ENCODE data around the gene VWA3B.
"Not testable (repeated sequence)": the region's sequence is repeated elsewhere in the genome, so short reads cannot be mapped to it uniquely, and the experiment has no call there.

The VWA3B gene

GRCh38 chr2:98067160-98067559 lies 19.8 kb upstream of the VWA3B start:
- DNase-seq (ENCODE audit: insufficient read length, low spot score) (no peak), FAIRE-seq (no peak)
- no peak for TF ChIP-seq POLR2A (IDR thresholded peaks at IDR 0.05; ENCODE audit: low read depth, low read length)

- no peak for TF ChIP-seq POLR2A (IDR thresholded peaks at IDR 0.05; ENCODE audit: low read depth, low read length)
- DNase-seq (ENCODE audit: insufficient read length, low spot score) (no peak), FAIRE-seq (no peak)
Observed at GRCh38 chr2:98070081-98070480, 16.9 kb upstream of the VWA3B start.

DNA sequence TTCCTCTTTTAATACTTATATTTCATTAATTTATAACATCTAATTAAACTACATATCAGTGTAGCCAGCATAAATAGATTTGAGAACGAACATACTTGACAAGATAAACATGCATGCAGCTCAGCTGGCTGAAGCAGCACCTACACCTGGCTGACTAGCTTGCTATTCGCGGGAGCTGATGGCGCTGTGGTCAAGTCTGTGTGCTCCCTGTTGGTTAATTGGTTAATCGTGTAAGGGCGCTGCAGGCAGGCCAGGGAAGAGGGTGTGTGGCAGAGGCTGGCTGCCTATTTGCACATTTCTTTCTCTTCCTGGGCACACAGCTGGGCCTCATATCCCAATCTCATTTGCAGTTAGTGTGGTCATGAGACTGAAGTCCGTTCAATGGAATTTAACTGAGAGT lies 14.5 kb upstream of the VWA3B start:
- no peak for TF ChIP-seq POLR2A (IDR thresholded peaks at IDR 0.05; ENCODE audit: low read depth, low read length)
- no peak for FAIRE-seq
- DNase-seq (ENCODE audit: insufficient read length, low spot score): no peak

DNA sequence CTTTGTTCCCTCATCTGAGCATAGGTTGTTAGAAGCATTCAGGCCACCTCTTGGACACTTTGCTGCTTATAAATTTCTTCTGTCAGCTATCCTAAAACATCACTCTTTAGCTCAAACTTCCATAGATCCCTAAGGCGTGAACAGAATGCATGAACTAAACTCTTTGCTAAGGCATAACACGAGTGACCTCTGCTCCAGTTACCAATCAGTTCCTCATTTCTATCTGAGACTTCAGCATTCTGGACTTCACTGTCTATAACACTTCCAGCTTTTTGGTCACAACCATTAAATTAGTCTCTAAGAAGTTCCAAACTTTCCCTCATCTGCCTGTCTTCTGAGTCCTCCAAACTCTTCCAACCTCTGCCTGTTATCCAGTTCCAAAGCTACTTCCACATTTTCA lies 8.3 kb upstream of the VWA3B start:
- DNase-seq (ENCODE audit: insufficient read length, low spot score): no peak
- no peak for FAIRE-seq
- no peak for TF ChIP-seq POLR2A (IDR thresholded peaks at IDR 0.05; ENCODE audit: low read depth, low read length)

GRCh38 chr2:98084151-98084868 lies 2.7 kb upstream of the VWA3B start:
- no peak for TF ChIP-seq POLR2A (IDR thresholded peaks at IDR 0.05; ENCODE audit: low read depth, low read length)
- FAIRE-seq (no peak), DNase-seq (ENCODE audit: insufficient read length, low spot score) (no peak)

DNA sequence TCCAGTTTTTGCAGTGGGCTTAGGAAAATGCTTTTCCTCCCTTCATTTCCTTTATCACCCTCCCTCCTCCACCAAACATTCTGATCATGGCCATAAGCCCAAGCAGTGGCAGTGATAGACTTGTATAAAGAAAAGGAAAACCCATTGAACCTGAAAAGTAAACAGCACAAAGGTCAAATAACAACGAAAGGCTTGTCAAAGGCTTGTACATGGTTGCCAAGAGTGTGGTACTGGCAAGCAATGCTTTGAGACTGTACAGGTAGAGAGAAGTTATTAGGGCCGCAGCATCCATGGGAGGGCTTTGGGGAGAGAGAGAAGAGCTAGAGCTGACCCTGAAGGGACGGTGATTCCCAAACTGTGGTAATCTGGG lies 2.1 kb upstream of the VWA3B start:
- no peak for DNase-seq (ENCODE audit: insufficient read length, low spot score)
- FAIRE-seq: no peak
- no peak for TF ChIP-seq POLR2A (IDR thresholded peaks at IDR 0.05; ENCODE audit: low read depth, low read length)

GRCh38 chr2:98085649-98086048 lies 1.3 kb upstream of the VWA3B start:
- no peak for DNase-seq (ENCODE audit: insufficient read length, low spot score)
- no peak for FAIRE-seq
- TF ChIP-seq POLR2A (IDR thresholded peaks at IDR 0.05; ENCODE audit: low read depth, low read length): no peak

- FAIRE-seq: no peak
- DNase-seq (ENCODE audit: insufficient read length, low spot score): no peak
- TF ChIP-seq POLR2A (IDR thresholded peaks at IDR 0.05; ENCODE audit: low read depth, low read length): no peak
Observed at GRCh38 chr2:98087447-98088020, 567 bp downstream of the VWA3B start.

DNA sequence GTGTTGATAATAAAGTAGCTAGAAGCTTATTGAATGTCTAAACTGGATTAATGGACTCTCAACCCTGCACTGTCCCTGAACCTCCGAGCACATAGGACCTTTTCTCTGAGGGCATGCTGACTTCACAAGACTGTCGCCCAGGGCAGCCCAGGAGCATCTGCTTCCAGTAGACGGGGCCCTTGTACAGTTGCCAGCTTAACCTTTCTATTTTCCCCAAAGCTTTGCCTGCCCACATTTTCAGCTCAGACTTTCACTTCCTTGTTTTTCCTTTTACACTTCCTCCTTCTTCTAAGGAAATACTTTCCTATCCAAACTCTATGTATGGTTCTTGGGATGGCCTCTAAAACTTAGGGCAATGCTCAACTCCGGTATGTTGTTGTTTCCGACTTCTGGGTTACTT lies 1.3 kb downstream of the VWA3B start:
- no peak for TF ChIP-seq POLR2A (IDR thresholded peaks at IDR 0.05; ENCODE audit: low read depth, low read length)
- no peak for FAIRE-seq
- no peak for DNase-seq (ENCODE audit: insufficient read length, low spot score)

- no peak for TF ChIP-seq POLR2A (IDR thresholded peaks at IDR 0.05; ENCODE audit: low read depth, low read length)
- FAIRE-seq: no peak
- DNase-seq (ENCODE audit: insufficient read length, low spot score): no peak
Observed at GRCh38 chr2:98089941-98090340, 3.0 kb downstream of the VWA3B start.

GRCh38 chr2:98090951-98091350 lies 4.0 kb downstream of the VWA3B start:
- DNase-seq (ENCODE audit: insufficient read length, low spot score) (no peak), FAIRE-seq (no peak)
- no peak for TF ChIP-seq POLR2A (IDR thresholded peaks at IDR 0.05; ENCODE audit: low read depth, low read length)

DNA sequence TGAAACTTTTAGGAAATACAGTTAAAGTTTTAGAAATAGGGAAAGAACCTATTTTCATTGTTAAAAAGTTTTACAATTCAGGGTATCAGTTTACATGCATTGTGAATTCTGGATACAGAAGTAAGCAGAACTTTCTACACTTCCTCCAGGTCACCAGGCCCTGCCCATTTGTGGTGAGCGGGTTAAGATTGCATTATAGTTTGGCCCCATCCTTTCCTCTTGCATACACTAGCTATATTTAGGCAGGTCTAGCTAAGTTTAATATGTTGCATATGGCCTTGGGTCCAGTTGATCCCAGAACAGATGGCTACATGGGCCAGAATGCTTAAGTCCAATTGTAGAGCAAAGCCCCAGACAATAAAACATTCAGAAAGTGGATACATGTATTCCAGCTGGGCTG lies 4.8 kb downstream of the VWA3B start:
- DNase-seq (ENCODE audit: insufficient read length, low spot score) (no peak), FAIRE-seq (no peak)
- no peak for TF ChIP-seq POLR2A (IDR thresholded peaks at IDR 0.05; ENCODE audit: low read depth, low read length)

DNA sequence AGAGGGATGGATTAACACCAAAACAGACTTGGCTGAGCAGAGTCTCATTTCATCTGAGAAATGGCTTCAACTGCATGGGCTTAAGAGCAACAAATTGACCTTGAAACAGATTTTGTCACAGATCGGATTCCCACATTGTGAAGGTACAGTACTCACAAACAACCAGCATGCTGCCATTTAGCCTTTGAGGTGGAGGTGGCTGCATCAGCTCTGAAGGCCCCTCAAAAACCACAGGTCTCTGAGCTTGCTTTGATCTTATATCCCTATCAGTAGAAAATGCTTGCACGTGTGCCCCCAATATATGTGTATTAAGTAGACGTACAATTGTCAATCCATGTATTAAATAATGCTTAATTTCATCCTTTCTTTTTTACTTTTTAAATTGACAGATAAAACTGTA lies 6.2 kb downstream of the VWA3B start:
- DNase-seq (ENCODE audit: insufficient read length, low spot score): no peak
- FAIRE-seq: no peak
- no peak for TF ChIP-seq POLR2A (IDR thresholded peaks at IDR 0.05; ENCODE audit: low read depth, low read length)

- no peak for FAIRE-seq
- TF ChIP-seq POLR2A (IDR thresholded peaks at IDR 0.05; ENCODE audit: low read depth, low read length): no peak
- no peak for DNase-seq (ENCODE audit: insufficient read length, low spot score)
Observed at GRCh38 chr2:98093611-98094010, 6.6 kb downstream of the VWA3B start.

DNA sequence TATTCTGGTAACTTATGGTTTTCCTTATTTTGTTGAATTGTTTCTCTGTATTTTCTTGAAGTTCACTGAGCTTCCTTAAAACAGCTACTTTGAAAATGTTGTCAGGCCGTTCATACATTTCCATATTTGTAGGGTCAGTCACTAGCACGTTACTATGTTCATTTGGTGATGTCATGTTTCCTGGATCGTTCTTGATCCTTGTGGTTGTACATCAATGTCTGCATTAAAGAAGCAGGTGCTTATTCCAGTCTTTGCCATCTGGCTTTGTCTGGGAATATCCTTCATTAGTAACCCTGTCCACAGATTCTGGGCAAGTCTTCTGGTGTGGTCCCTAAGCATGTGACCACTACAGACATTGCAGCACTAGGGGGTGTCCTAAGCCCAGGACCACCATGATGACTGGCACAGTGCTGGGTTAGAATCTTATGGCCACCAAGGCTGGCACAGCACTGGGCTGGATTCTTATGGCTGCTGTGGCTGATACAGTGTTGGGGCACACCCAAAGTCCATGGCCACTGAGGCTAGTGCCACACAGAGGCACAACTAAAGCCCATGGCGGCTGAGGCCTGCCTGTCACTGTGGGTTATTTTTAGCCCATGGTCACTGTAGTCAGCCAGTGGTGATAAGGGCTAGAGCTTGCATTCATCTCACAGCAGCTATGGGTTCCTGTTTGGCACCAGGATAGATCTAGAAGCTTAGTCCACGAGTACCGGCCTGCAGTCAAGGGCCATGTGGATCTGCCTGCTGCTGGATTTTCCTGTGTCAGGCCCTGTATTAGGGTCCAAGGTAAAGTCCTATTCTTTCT lies 13.2 kb downstream of the VWA3B start:
- no peak for FAIRE-seq
- no peak for DNase-seq (ENCODE audit: insufficient read length, low spot score)
- TF ChIP-seq POLR2A (IDR thresholded peaks at IDR 0.05; ENCODE audit: low read depth, low read length): no peak

DNA sequence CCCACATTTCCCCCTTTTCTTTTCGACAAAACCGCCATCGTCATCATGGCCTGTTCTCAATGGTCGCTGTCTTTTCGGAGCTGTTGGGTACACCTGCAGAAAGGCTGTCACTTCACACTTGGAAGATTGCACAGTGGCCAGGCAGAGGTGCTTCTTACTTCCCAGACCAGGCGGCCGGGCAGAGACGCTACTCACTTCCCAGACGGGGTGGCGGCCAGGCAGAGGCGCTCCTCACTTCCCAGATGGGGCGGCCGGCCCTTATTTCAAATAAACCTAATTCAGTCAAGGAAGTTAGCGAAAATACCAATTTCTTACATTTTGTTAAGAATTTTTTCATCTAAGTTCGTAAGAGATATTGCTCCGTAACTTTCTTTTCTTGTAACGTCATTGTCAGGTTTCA lies 15.3 kb downstream of the VWA3B start:
- FAIRE-seq; DNase-seq (ENCODE audit: insufficient read length, low spot score): not testable (repeated sequence)
